Measurements from ENCODE around the gene MS4A10. TPM values are rescaled to one million over a fixed set of nuclear protein-coding genes. Genes with fewer than 3 reads are reported as not detected.

The MS4A10 gene
- total and polyA plus RNA-seq, 9 of the 15 experiments (the other 6 are each of a cell fraction or from before 2014, with no cell fraction given): not detected

- TF ChIP-seq ZNF696 (CRISPR knock-in tag; conservative IDR thresholded peaks at IDR 0.05) (no peak), ZNF589 (CRISPR knock-in tag; IDR thresholded peaks at IDR 0.05; ENCODE audit: low read depth) (no peak), MCM7 (IDR thresholded peaks at IDR 0.05) (no peak), NUFIP1 (IDR thresholded peaks at IDR 0.05; ENCODE audit: partially characterized antibody) (no peak), ZEB2 (IDR thresholded peaks at IDR 0.05) (no peak), NR2F6 (CRISPR knock-in tag; IDR thresholded peaks at IDR 0.05) (no peak), RCOR1 (IDR thresholded peaks at IDR 0.05; ENCODE audit: borderline replicate concordance in 1 of 2, low read depth in 2 of 2, low read length in 2 of 2) (peak in 1 of 2 experiments; percentile 38; a peak in 1 of 4 replicates), SIX5 (IDR thresholded peaks at IDR 0.05; ENCODE audit: borderline replicate concordance in 1 of 2, insufficient read depth in 1 of 2, low read depth in 1 of 2, low read length in 2 of 2) (no peak), MAZ (CRISPR knock-in tag; conservative IDR thresholded peaks at IDR 0.05 in 1 of 2, IDR thresholded peaks at IDR 0.05 in 1 of 2) (0 out of 4 replicates have a peak, but pooled peaks of 1 of the 2 experiments have one; percentile 1), ZNF584 (CRISPR knock-in tag; IDR thresholded peaks at IDR 0.05; ENCODE audit: low read depth) (no peak), POLR2G (IDR thresholded peaks at IDR 0.05; ENCODE audit: low read depth, low read length) (no peak), ZBTB7A (IDR thresholded peaks at IDR 0.05; ENCODE audit: borderline replicate concordance, control insufficient read depth, low read depth, low read length) (no peak), XRCC4 (IDR thresholded peaks at IDR 0.05; ENCODE audit: extremely low read depth, insufficient read depth, insufficient read length) (no peak), ZNF76 (CRISPR knock-in tag; IDR thresholded peaks at IDR 0.05; ENCODE audit: borderline replicate concordance) (no peak), RAD21 (CRISPR knock-in tag; conservative IDR thresholded peaks at IDR 0.05 in 1 of 2, IDR thresholded peaks at IDR 0.05 in 1 of 2) (peak; percentile 97 to 99), IRF2 (CRISPR knock-in tag; IDR thresholded peaks at IDR 0.05) (no peak), MTF1 (CRISPR knock-in tag; IDR thresholded peaks at IDR 0.05; ENCODE audit: borderline replicate concordance) (no peak)
- TF ChIP-seq, protein P1, sequence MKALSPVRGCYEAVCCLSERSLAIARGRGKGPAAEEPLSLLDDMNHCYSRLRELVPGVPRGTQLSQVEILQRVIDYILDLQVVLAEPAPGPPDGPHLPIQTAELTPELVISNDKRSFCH (CRISPR knock-in tag; IDR thresholded peaks at IDR 0.05): no peak
- TF ChIP-seq, protein P1 (tag; IDR thresholded peaks at IDR 0.05): no peak
- TF ChIP-seq, protein P2, sequence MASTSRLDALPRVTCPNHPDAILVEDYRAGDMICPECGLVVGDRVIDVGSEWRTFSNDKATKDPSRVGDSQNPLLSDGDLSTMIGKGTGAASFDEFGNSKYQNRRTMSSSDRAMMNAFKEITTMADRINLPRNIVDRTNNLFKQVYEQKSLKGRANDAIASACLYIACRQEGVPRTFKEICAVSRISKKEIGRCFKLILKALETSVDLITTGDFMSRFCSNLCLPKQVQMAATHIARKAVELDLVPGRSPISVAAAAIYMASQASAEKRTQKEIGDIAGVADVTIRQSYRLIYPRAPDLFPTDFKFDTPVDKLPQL (IDR thresholded peaks at IDR 0.05; ENCODE audit: extremely low read depth, insufficient read length): no peak
- TF ChIP-seq, protein P3, sequence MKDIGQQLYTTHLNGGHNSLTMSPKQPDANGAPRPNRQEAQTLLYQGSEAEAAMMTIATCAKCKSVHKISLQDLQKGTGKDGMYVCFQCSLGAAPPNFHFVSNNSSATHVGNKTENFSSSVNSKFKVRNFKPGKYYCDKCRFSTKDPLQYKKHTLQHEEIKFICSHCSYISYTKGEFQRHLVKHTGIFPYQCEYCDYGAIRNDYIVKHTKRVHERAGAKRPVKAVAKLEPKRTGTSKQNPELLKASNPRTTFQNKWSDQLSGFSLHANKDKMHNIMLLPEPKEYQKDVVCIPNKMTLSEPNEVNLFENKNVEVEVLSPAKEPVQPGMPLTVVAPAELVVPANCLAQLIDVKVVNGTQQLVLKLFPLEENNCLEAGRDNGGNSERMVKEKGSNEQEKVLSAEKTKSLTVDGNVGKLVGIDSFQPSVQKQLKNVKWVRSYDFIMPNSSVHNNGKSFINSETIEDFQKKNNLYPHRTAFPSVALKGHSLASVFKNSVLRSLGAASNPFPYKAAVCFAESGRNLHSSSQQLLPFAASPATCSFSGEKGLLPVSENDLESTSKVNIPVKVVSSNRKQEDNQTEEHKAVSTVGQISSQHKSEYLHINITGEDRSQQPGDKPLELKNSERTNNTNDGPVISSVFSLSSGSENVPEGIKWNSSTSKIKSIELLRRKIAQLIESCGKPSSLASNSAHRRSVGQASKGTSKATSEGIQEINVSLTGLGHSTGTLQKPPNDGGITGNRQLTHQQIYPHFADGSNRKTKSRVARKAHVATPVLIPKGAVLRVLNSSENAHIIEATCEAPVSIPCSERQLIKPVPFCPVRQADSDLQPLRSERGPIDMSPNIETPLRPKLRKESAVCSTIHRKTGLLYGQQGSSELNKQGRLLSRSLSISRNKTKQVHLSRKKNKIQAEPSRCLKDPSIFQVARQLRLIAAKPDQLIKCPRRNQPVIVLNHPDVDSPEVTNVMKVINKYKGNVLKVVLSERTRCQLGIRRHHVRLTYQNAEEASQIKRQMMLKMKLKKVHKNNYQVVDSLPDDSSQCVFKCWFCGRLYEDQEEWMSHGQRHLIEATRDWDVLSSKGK (CRISPR knock-in tag; IDR thresholded peaks at IDR 0.05): no peak
- TF ChIP-seq, protein P4, sequence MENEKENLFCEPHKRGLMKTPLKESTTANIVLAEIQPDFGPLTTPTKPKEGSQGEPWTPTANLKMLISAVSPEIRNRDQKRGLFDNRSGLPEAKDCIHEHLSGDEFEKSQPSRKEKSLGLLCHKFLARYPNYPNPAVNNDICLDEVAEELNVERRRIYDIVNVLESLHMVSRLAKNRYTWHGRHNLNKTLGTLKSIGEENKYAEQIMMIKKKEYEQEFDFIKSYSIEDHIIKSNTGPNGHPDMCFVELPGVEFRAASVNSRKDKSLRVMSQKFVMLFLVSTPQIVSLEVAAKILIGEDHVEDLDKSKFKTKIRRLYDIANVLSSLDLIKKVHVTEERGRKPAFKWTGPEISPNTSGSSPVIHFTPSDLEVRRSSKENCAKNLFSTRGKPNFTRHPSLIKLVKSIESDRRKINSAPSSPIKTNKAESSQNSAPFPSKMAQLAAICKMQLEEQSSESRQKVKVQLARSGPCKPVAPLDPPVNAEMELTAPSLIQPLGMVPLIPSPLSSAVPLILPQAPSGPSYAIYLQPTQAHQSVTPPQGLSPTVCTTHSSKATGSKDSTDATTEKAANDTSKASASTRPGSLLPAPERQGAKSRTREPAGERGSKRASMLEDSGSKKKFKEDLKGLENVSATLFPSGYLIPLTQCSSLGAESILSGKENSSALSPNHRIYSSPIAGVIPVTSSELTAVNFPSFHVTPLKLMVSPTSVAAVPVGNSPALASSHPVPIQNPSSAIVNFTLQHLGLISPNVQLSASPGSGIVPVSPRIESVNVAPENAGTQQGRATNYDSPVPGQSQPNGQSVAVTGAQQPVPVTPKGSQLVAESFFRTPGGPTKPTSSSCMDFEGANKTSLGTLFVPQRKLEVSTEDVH (IDR thresholded peaks at IDR 0.05; ENCODE audit: low read depth, partially characterized antibody): no peak
These were observed 46.0 kb downstream of the MS4A10 start (continued) for GRCh38 chr11:60831143-60831500.
